GM18873 (cell line): ENCODE measurements around the gene OCLN.
"Not testable (repeated sequence)": the region's sequence is repeated elsewhere in the genome, so short reads cannot be mapped to it uniquely, and the experiment has no call there.

Experiments used
- ATAC-seq: cut with Tn5 transposase; IDR thresholded peaks from one replicate; pipeline ENCODE4 v1.9.1; 2021; ENCODE audit warnings: mild to moderate bottlenecking, moderate library complexity, moderate number of reproducible peaks; ENCODE audit not compliant: unreplicated experiment, low FRiP score

Gene OCLN

GRCh38 chr5:69489246-69489645, 3.3 kb upstream of the OCLN start:
- no peak for ATAC-seq

- ATAC-seq: no peak
These were observed 1.6 kb upstream of the OCLN start for GRCh38 chr5:69491027-69491426.

- ATAC-seq: no peak
These were observed 676 bp upstream of the OCLN start for GRCh38 chr5:69491838-69492390.

- ATAC-seq: no peak
These were observed 369 bp downstream of the OCLN start for GRCh38 chr5:69492923-69493395.

- no peak for ATAC-seq
These were observed 975 bp downstream of the OCLN start for GRCh38 chr5:69493396-69494133.

GRCh38 chr5:69494452-69494851, 1.9 kb downstream of the OCLN start:
- ATAC-seq: no peak

GRCh38 chr5:69497006-69497520, 4.5 kb downstream of the OCLN start:
- ATAC-seq: no peak

GRCh38 chr5:69498384-69498783, 5.8 kb downstream of the OCLN start:
- no peak for ATAC-seq

GRCh38 chr5:69502367-69502766, 9.8 kb downstream of the OCLN start:
- no peak for ATAC-seq

- no peak for ATAC-seq
These were observed 10.3 kb downstream of the OCLN start for GRCh38 chr5:69502767-69503488.

- ATAC-seq: no peak
These were observed 11.4 kb downstream of the OCLN start for GRCh38 chr5:69504036-69504435.

- no peak for ATAC-seq
These were observed 12.7 kb downstream of the OCLN start for GRCh38 chr5:69505306-69505705.

GRCh38 chr5:69509212-69509611, 16.6 kb downstream of the OCLN start:
- ATAC-seq: no peak

- ATAC-seq: no peak
These were observed 18.1 kb downstream of the OCLN start for GRCh38 chr5:69510694-69511093.

- no peak for ATAC-seq
These were observed 20.2 kb downstream of the OCLN start for GRCh38 chr5:69512740-69513260.

- not testable (repeated sequence) for ATAC-seq
These were observed 23.0 kb downstream of the OCLN start for GRCh38 chr5:69515570-69515969.

GRCh38 chr5:69516769-69517168, 24.2 kb downstream of the OCLN start:
- no peak for ATAC-seq

GRCh38 chr5:69517763-69518212, 25.2 kb downstream of the OCLN start:
- no peak for ATAC-seq

GRCh38 chr5:69519285-69519684, 26.7 kb downstream of the OCLN start:
- ATAC-seq: no peak

- no peak for ATAC-seq
These were observed 29.4 kb downstream of the OCLN start for GRCh38 chr5:69522035-69522434.

GRCh38 chr5:69525490-69525889, 32.9 kb downstream of the OCLN start:
- no peak for ATAC-seq
